GM21619 (cell line): ENCODE measurements around the gene TIMM8A.
A peak's percentile ranks its signal among the peaks of the same experiment; 100 is the strongest.
"Not testable (repeated sequence)": the region's sequence is repeated elsewhere in the genome, so short reads cannot be mapped to it uniquely, and the experiment has no call there.

ENCODE experiments used
- ATAC-seq: cut with Tn5 transposase; IDR thresholded peaks from one replicate; pipeline ENCODE4 v1.9.1; 2021; ENCODE audit not compliant: unreplicated experiment

The TIMM8A gene

DNA sequence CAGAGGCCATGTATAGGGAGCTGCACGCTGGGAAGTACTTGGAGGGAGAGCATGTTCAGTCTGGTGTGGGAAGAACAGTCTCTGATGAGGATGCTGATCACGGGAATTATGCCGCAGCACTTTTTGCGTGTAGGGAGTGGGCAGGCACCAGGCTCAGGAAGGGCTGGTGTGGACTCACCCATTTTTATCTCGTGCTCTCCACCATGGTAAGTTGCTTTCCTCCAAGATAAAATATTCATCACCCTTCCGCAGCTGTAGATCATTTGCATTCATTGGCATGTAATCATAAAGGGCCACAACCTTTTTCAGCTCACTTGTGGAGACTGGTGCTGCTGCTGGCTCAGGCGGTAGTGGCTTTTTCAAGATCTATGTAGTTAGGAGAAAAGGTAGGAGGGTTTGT lies 11.8 kb upstream of the TIMM8A start:
- no peak for ATAC-seq

DNA sequence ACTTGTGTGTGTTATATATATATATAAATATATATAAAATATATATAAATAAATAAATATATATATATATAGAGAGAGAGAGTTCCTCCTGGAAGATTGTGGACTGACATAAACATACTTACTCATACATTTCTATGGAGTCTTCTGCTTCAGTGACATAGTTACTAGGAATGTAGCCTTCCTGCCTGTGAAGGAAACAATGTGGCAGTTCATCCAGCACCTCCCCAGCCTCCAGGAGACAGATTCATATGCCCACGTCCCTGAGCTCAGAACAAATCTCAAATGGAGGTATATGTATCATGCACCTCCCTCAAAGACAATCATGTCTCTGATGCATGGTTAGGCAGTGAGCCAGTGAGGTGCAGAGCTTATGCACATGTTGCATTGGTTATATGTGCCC lies 11.4 kb upstream of the TIMM8A start:
- no peak for ATAC-seq

DNA sequence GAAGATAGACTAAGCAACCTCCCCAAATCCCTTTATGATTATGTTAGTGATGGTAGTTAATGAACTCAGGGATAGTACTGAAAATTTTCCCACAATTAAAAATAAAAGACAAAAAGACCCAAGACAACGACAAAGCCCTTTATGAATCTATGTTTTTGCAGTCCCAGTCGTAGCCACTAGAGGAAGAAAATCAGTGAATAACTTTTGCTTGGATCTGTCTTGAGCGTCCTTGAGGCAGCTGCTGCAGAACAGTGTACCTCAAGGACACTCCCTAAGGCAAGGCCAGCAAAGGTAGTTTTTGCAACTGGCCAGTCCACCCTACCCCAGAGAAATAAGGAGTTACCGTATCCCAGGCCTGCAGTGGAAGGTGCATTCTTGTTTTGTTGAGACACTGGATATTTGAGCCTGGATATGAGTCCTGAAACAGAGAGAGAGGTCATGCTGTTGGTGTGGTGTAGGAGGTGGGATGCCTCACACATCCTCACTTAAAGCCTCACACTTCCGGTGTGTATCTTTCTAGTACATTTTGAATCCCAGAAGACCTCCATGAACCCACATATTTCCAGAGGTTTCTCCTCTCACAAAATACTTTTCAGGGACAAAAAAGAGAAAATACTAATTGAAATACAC lies 8.7 kb upstream of the TIMM8A start:
- ATAC-seq = no peak

DNA sequence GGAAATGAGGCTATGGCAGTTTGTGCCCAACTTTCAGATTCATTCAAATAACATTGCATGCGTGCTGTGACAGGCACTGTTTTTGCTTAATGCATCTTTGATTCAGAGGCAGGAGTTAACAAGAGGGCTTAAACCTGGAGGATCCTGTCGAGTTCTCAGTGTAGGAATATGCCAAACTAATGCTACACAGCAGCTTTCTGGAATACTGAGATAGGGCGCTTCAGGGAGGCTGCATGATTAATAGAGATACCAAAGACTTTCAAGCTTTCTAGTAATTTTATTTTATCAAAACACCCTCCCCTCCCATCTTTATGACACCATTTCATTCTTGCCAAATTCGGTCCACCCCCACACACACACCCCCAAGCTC lies 636 bp upstream of the TIMM8A start:
- no peak for ATAC-seq

DNA sequence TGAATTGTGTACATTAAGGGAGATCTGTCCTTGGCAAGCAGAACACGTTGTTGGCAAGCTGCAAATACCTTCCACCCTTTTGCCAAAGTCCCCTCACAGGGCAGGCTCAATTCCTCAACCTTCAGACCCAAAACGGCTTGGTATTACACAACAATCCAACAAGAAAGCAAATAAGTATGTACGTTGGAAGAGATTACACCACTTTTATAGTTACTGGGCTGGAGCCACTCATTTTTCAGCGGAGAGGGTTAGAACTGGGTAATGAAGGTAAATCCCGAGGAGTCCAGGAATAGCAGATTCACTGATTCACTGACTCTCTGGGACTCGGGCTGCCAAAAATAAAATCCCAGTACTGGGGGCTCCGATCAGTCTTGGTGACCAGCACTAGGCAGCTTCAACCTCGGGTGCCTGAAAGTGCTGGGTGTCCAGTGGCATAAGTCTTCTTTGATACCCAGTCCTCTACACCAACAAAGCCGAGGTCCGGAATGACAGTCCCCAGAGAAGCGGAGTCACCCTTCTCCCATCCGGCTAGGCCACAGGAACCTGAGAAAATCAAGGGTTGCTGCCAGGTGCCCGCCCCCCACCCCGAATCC lies 587 bp downstream of the TIMM8A start:
- ATAC-seq = peak; percentile 2

DNA sequence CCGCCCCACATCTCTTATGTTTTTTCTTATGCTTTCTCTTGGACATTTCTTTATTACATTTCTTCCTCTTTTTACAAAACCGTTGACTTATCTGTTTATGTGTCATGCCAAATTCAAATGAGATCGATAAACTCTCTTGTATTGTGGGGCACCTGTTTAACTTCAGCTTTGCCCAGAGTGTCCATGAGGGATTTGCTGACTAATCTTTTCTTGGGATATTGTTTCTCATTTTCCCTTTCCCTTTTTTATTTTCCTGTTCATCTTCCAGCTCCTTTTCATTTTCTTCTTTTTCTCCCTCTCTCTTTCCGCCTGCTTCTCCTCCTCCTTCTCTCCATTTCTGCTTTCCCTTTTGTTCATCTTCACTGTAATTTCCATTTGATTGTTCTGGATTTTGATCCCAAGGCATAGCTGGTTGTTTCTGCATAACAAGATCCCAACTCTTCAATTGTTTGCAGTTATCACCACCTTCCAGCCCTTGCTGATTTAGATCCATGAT lies 10.7 kb downstream of the TIMM8A start:
- no peak for ATAC-seq

DNA sequence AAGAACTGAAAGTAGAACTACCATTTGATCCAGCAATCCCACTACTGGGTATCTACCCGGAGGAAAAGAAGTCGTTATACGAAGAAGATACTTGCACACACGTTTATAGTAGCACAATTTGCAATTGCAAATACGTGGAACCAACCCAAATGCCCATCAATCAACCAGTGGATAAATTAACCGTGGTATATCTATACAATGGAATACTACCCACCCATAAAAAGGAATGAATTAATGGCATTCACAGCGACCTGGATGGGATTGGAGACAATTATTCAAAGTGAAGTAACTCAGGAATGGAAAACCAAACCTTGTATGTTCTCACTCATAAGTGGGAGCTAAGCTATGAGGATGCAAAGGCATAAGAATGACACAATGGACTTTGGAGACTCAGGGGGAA lies 14.2 kb downstream of the TIMM8A start:
- ATAC-seq = not testable (repeated sequence)

DNA sequence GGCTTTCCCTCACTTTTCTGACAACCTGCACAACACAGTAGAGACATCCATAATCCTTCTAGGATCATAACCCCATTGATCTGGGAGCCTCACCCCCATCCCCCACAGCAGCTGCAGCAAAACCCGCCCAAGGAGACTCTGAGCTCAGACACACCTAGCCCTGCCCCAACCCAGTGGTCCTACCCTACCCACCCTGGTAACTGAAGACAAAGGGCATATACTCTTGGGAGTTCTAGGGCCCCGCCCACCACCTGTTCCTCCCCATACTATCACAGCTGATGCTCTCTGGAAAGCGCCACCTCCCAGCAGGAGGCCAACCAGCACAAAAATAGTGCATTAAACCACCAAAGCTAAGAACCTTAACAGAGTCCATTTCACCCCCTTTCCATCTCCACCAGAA lies 21.9 kb downstream of the TIMM8A start:
- ATAC-seq = not testable (repeated sequence)

DNA sequence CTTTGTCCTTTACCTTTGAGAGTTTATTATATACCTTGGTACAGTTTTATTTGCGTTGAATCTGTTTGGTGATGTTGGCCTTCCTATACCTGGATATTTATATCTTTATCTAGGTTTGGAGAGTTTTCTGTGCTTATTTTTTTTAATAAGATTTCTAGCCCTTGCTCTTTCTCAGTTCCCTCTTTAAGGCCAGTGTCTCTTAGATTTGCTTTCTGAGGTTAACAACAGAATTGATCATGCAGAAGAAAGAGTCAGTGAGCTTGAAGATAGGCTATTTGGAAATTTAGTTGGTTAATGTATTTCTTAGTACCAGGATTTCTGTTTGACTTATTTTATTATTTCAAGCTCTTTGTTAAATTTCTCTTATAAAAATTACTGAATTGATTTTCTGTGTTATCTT lies 44.8 kb downstream of the TIMM8A start:
- no peak for ATAC-seq
